Upper lobe of right lung (tissue), 1 donor: ENCODE data around the gene IGSF21. TPM values are rescaled to one million over a fixed set of nuclear protein-coding genes. Genes with fewer than 3 reads are reported as not detected.

Experiments
- ATAC-seq: fragments of 200-7000 bp; cut with Tn5 transposase; one replicate; pipeline ENCODE4 v1.9.1; 2020; ENCODE audit warnings: mild to moderate bottlenecking, moderate library complexity
- DNase-seq: peaks from one replicate; pipeline ENCODE4 v3.0.0-alpha.2; 2020
- H3K27ac ChIP-seq: fragments of 200-600 bp; one replicate; pipeline ENCODE4 v1.8.0; 2022
- H3K27me3 ChIP-seq: fragments of 200-600 bp; one replicate; pipeline ENCODE4 v1.8.0; 2022; ENCODE audit warnings: mild to moderate bottlenecking
- H3K36me3 ChIP-seq: fragments of 200-600 bp; one replicate; pipeline ENCODE4 v1.8.0; 2022
- H3K4me1 ChIP-seq: fragments of 200-600 bp; one replicate; pipeline ENCODE4 v1.8.0; 2022
- H3K4me3 ChIP-seq: fragments of 200-600 bp; one replicate; pipeline ENCODE4 v1.8.0; 2022; ENCODE audit warnings: mild to moderate bottlenecking
- H3K9me3 ChIP-seq: fragments of 200-600 bp; one replicate; pipeline ENCODE4 v1.8.0; 2022
- intact Hi-C: fragments of 100-400 bp; cut with DNase I; formaldehyde crosslinking; loops from one replicate; pipeline ENCODE4 v1.11.0; 2022
- total RNA-seq: library from RNA; stranded (reverse); fragmentation: NEBNext Ultra II Directional; extraction: Animal tissue kit (Norgen Biotek cat#: 25700); gene quantifications from one replicate; pipeline ENCODE4 v1.2.1, GENCODE V29; 2021
- TF ChIP-seq, protein P1 (sequence below): fragments of 200-600 bp; IDR thresholded peaks from one replicate; pipeline ENCODE4 v1.8.0; 2022; ENCODE audit warnings: antibody characterized with exemption
- donor health status: DM: no; HTN: yes; CAD: no; lungs with severe emphysema.

IGSF21 gene
- total RNA-seq, 1 donor from 2014 or later = 3.2 TPM

DNA sequence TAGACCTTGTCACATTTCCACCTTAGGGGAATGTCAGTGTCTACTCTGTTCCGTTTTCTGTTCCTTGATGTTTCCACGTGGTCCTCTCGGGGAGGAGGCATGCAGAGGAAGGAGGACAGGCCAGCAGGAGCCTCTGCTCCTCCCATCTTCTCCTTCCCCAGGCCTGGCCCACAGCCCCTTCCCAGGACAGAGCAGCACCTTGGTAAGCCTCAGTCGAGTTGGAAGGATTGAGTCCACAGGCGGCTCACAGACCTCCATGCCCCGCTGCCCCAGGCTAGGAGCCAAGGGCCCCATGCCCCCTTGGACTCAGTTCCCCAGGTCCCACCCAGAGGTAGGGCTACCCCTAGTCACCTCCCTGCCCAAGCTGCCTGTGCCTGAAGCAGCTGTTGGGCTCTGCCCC, 36.5 kb downstream of the IGSF21 start:
- Histone ChIP-seq H3K4me1 (no peaks in the 10 kb centered on the region), H3K27me3 (peaks cover 6% of the 10 kb centered on the region), H3K9me3 (no peaks in the 10 kb centered on the region), H3K27ac (no peak overlapping the region), H3K4me3 (no peak overlapping the region), H3K36me3 (no peaks in the 10 kb centered on the region)
- DNase-seq = no peak
- intact Hi-C loops = no loop called here
- no peak for ATAC-seq
- TF ChIP-seq, protein P1, sequence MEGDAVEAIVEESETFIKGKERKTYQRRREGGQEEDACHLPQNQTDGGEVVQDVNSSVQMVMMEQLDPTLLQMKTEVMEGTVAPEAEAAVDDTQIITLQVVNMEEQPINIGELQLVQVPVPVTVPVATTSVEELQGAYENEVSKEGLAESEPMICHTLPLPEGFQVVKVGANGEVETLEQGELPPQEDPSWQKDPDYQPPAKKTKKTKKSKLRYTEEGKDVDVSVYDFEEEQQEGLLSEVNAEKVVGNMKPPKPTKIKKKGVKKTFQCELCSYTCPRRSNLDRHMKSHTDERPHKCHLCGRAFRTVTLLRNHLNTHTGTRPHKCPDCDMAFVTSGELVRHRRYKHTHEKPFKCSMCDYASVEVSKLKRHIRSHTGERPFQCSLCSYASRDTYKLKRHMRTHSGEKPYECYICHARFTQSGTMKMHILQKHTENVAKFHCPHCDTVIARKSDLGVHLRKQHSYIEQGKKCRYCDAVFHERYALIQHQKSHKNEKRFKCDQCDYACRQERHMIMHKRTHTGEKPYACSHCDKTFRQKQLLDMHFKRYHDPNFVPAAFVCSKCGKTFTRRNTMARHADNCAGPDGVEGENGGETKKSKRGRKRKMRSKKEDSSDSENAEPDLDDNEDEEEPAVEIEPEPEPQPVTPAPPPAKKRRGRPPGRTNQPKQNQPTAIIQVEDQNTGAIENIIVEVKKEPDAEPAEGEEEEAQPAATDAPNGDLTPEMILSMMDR = no peak

DNA sequence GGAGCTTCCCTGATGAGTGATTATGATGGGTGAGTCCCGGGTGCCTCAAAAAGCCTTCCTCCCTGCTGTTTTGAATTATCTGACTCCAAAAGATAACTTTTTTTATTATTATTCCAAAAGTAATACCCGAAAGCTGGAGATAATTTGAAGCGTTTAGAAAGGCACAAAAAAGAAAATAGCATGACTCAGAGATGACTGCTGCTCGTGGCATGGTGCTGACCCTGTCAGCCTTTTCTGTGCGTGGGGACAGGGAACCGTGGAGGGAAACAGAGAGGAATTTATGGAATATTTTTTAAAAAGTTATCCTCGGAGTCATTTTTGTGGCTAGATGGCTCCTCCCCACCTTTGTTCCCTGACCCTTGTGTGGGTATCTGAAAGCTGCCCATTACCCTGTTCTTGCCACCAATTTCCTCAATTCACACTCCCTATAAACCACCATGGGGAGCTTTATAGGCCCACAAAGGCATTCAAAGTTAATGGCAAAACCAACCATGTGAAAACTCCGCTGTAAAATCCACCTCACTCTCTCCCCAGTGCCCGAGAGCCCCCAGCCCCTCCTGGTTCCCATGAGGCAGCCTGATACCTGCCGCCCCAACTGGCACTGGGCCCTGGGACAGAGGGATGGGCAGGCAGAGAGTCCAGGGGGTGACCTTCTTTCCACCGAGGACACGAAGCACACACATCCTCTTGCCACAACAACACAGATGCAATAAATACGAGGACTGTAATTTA, 37.5 kb downstream of the IGSF21 start:
- no peak overlapping the region for H3K27ac ChIP-seq
- no peak for ATAC-seq
- no peak overlapping the region for H3K4me3 ChIP-seq
- TF ChIP-seq, protein P1 = no peak
- H3K9me3 ChIP-seq = no peaks in the 10 kb centered on the region
- no peak for DNase-seq
- H3K36me3 ChIP-seq = no peaks in the 10 kb centered on the region
- H3K27me3 ChIP-seq = no peaks in the 10 kb centered on the region
- intact Hi-C loops = no loop called here
- no peaks in the 10 kb centered on the region for H3K4me1 ChIP-seq

DNA sequence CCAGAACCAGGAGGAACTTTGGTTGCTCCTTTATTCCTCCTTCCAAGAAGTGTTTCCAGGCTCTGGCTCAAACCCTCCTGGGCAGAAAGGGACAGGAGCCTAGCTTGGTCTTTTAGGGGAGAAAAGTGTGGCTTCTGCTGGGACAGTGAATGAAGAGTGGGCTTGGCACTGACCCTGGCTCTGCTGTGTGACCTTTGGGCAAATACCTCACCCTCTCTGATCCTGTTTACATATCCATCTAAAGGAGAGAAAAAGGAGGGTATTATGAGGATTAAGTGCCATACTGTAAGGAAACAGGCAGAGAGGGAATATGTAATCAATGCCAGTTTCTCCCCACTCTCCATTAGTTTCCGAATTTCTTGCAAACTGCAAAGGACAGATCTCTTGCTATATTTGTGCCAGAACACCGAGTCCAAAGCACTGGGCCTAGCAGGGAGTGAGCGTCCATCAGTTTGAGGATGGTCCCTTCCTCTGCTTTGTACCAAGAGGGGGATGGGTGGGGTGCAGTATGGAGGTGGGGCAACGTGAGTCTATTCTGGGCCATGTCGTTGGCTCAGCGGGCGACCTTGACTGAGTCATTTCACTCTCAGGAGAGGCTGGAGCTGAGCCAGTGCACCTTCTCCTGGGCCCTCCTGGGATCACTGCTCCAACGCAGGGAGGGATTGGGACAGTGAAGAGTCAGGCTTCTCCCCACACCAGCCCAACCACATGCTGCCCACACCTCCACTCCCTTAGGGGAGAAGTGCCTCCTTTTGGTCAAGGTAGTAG, 38.4 kb downstream of the IGSF21 start:
- intact Hi-C loops = no loop called here
- no peaks in the 10 kb centered on the region for H3K9me3 ChIP-seq
- DNase-seq (no peak), ATAC-seq (no peak)
- no peak overlapping the region for H3K27ac ChIP-seq
- H3K4me3 ChIP-seq = no peak overlapping the region
- H3K27me3 ChIP-seq = no peaks in the 10 kb centered on the region
- no peaks in the 10 kb centered on the region for H3K36me3 ChIP-seq
- TF ChIP-seq, protein P1 = no peak
- H3K4me1 ChIP-seq = no peaks in the 10 kb centered on the region

DNA sequence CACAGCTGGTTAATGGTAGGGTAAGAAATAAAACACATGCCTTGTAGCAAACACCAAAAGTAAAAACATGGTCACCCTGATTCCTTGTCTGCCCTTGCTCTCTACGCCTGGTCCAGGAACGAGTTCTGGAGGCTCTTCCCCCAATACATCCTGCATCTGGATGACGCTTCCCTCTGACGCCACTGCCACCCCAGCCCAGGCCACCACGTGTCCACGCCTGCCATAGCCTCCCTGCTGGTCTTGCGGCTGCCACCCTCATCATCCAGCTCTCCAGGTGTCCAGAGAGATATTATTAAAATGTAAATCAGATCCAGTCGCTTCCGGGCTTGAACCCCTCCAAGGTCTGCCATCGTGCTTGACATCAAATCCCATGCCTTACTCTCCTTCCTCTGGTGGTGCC, 39.3 kb downstream of the IGSF21 start:
- Histone ChIP-seq H3K36me3 (no peaks in the 10 kb centered on the region), H3K27me3 (no peaks in the 10 kb centered on the region), H3K4me1 (no peaks in the 10 kb centered on the region), H3K27ac (no peak overlapping the region), H3K9me3 (no peaks in the 10 kb centered on the region), H3K4me3 (no peak overlapping the region)
- DNase-seq = no peak
- intact Hi-C loops = no loop called here
- TF ChIP-seq, protein P1 = no peak
- no peak for ATAC-seq

DNA sequence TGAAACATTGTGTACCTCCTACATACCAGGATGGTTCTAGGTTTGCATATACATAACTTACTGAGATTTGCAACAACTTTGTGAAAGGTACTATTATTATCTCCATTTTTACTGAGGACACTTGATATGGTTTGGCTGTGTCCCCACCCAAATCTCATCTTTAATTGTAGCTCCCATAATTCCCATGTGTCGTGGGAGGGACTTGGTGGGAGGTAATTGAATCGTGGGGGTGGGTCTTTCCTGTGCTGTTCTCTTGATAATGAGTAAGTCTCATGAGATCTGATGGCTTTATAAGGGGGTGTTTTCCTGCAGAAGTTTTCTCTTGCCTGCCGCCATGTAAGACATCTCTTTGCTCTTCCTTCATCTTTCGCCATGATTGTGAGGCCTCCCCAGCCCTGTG, 40.1 kb downstream of the IGSF21 start:
- intact Hi-C loops = no loop called here
- Histone ChIP-seq H3K9me3 (no peaks in the 10 kb centered on the region), H3K27me3 (no peaks in the 10 kb centered on the region), H3K27ac (no peak overlapping the region), H3K36me3 (no peaks in the 10 kb centered on the region), H3K4me1 (no peaks in the 10 kb centered on the region), H3K4me3 (no peak overlapping the region)
- DNase-seq = no peak
- TF ChIP-seq, protein P1 = no peak
- no peak for ATAC-seq
